ENCODE measurements around the gene NF2.

Gene NF2

DNA sequence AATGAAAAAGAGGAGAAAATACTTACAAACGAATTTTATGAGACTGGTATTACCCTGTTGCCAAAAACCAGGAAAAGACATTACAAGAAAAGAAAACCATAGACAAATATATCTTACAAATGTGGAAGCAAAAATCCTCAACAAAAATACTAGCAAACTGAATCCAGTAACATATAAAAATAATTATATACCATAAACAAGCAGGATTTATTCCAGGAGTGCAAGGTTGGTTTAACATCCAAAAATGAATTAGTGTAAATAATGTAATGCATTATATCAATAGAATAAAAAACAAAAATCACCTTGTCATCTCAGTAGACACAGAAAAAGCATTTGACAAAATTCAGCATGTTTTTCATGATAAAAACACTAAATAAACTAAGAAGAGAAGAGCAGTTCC, 7.3 kb downstream of the NF2 start:
- TF ChIP-seq ZNF274 (IDR thresholded peaks at IDR 0.05; ENCODE audit: low read depth, low read length): no peak
- no peak overlapping the region for H3K4me3 ChIP-seq (ENCODE audit: low read length)

- no peak for TF ChIP-seq ZNF274 (IDR thresholded peaks at IDR 0.05; ENCODE audit: low read depth, low read length)
Observed at GRCh38 chr22:29615705-29616327, 12.4 kb downstream of the NF2 start.

GRCh38 chr22:29617922-29618629, 14.6 kb downstream of the NF2 start:
- TF ChIP-seq ZNF274 (IDR thresholded peaks at IDR 0.05; ENCODE audit: low read depth, low read length): no peak
- H3K4me3 ChIP-seq (ENCODE audit: low read length): no peak overlapping the region

More at GRCh38 chr22:29615705-29616327, 12.4 kb downstream of the NF2 start:
- no peak overlapping the region for H3K4me3 ChIP-seq (ENCODE audit: low read length)

GRCh38 chr22:29621761-29622526, 18.5 kb downstream of the NF2 start:
- H3K4me3 ChIP-seq (ENCODE audit: low read length): no peak overlapping the region
- TF ChIP-seq ZNF274 (IDR thresholded peaks at IDR 0.05; ENCODE audit: low read depth, low read length): no peak

DNA sequence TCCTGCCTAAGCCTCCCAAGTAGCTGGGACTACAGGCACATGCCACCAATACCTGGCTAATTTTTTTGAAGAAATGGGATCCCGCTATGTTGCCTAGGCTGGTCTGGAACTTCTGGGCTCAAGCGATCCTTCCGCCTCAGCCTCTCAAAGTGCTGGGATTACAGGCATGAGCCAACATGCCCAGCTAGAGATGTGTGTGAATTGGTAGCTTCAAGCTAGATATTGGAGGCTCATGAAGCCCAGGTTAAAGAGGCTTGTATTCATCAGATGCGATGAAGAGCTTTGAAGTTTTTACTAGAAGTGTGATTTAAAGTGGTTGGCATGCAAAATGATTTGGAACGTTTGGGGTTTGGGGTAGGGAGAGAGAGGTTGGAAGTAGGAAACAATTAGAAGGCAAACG, 19.6 kb downstream of the NF2 start:
- H3K4me3 ChIP-seq (ENCODE audit: low read length): no peak overlapping the region
- TF ChIP-seq ZNF274 (IDR thresholded peaks at IDR 0.05; ENCODE audit: low read depth, low read length): no peak

DNA sequence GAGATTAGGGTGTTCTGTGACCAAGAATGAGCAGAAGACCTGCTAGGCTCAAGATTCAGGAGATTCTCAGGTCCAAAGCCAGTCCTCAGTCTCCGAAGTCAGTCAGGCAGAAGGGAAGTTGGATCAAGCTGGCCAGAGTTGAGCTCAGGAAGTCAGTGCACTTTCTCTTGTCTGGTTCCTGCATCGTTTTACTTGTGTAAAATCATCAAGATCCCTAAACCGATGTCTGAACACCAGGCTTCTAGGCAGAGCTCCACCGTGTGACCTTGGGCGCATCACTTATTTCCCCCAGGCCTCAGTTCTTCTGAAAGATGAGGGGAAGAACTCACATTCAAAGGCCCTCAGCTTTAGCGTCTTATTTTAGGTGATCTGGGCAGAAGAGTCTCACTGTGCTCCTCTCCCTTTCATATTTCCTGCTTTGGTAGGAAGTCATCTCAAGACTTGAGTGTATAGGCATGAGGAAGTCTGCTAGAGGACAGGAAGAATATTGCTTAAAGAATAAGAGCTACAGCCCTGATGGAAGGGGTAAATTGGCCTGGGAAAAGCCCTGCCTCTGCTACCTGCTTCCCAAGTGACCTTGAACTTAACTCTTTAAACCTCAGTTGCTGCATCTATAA, 20.2 kb downstream of the NF2 start:
- H3K4me3 ChIP-seq (ENCODE audit: low read length): no peak overlapping the region
- TF ChIP-seq ZNF274 (IDR thresholded peaks at IDR 0.05; ENCODE audit: low read depth, low read length): no peak

DNA sequence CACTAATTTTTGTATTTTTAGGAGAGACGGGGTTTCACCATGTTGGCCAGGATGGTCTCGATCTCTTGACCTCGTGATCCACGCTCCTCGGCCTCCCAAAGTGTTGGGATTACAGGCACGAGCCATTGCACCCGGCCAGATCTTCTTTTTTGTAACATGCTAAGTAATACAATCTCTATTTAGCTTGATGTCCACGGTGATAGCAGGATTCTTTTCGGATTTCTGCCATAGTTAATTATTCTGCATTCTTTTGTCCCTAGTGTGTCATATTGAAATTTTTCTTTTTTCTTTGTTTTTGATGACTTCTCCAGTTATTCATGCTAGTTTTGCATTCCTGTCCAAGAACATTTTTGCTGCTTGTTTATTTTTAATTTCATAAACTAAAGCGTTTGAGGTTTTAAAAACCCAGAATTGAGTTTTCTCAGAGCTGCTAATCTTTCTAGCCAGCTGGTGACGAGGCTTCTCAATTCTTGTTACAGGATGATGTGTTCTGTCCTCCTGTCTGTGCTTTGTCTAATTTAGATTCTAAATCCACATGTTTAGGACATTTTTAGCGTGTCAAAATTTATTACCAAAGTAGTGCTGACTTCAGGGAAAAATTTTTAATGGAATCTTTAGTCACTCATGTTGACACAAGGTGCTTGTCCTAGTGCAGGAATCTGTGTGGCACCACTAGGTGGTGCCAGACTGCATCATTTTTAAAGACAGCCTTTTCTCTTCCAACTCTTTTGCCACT, 21.8 kb downstream of the NF2 start:
- no peak overlapping the region for H3K4me3 ChIP-seq (ENCODE audit: low read length)
- TF ChIP-seq ZNF274 (IDR thresholded peaks at IDR 0.05; ENCODE audit: low read depth, low read length): no peak

DNA sequence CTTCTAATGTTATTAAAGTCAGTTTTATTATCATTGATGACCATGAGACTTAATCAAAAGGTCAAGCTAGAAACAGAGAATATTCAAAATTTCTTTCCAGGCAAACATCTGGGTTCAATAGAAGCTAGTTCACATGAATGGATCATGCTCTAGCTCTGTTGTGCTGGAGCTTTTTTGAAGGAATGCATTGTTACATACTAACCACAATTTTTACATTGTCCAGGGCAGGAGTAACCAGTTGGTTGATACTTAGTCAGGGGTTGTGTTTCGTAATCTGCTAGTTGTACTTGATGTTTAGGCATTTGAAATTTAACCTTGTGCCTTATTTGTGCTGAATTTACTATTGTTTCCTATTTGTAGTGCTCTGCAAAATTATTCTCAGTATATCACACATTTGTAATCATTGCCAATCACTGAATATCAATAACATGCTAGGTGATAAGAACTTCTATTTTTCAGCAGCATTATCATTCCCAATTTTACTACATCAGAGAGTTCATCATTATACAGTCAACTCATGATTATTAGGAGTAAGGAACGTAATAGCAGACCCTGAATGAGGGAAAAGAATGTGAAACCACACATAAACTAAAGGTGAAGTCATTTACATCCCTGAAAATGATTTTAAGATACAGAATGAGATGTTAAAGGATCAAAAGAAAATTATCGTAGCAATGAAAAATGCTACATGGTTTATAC, 23.2 kb downstream of the NF2 start:
- H3K4me3 ChIP-seq (ENCODE audit: low read length): no peak overlapping the region

GRCh38 chr22:29627196-29627535, 23.7 kb downstream of the NF2 start:
- TF ChIP-seq ZNF274 (IDR thresholded peaks at IDR 0.05; ENCODE audit: low read depth, low read length): no peak
- H3K4me3 ChIP-seq (ENCODE audit: low read length): no peak overlapping the region

More for the DNA sequence above, 23.2 kb downstream of the NF2 start:
- TF ChIP-seq ZNF274 (IDR thresholded peaks at IDR 0.05; ENCODE audit: low read depth, low read length): no peak

- no peak overlapping the region for H3K4me3 ChIP-seq (ENCODE audit: low read length)
- TF ChIP-seq ZNF274 (IDR thresholded peaks at IDR 0.05; ENCODE audit: low read depth, low read length): no peak
Observed at GRCh38 chr22:29628996-29629902, 25.8 kb downstream of the NF2 start.

DNA sequence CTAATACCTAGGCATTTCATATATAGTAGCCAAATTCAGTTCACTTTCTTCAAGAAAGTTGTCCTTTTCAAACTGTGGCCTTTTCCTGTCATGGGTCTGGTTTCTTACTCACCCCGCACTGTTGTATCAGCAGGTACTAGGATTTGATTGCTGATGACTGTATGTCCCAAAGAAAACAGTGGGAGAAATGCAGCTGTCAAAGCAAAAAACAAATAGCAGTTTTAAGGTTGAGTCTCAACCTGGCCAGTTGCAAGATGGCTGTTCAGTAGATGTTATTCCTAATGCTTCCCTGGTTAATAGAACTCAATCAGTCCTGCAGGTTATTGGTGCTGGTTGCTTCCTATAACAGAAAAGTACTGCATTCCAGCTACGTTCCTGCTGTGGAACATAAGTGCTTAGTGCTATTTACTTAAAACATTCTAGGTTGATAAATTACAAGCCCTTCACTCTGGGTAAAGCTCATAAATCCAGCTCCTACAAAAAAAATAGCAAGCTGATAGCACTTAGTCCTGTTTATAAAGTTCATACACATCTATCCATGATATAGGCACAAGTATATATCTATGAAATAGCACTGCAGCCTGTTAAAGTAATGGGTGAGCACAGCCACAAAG, 26.6 kb downstream of the NF2 start:
- no peak for TF ChIP-seq ZNF274 (IDR thresholded peaks at IDR 0.05; ENCODE audit: low read depth, low read length)
- no peak overlapping the region for H3K4me3 ChIP-seq (ENCODE audit: low read length)

- H3K4me3 ChIP-seq (ENCODE audit: low read length): no peak overlapping the region
- TF ChIP-seq ZNF274 (IDR thresholded peaks at IDR 0.05; ENCODE audit: low read depth, low read length): no peak
Observed at GRCh38 chr22:29630987-29631386, 27.6 kb downstream of the NF2 start.

All from GM08714 (cell line).